Sigmoid colon (tissue), 4 donors: ENCODE results near the gene FOXP1.
A peak's percentile ranks its signal among the peaks of the same experiment; 100 is the strongest.

Experiments
- CTCF ChIP-seq, 4 experiments: fragments of 450-650 bp in 3 of 4; fragments of 200-600 bp in 1 of 4; IDR thresholded peaks; one replicate each; pipeline ENCODE4 v1.5.1; 2016 to 2019; ENCODE audit warnings: antibody characterized with exemption in 4 of 4, mild to moderate bottlenecking in 3 of 4, moderate library complexity in 2 of 4
- EP300 ChIP-seq, 4 donors: sonication (generic); formaldehyde crosslinking; IDR thresholded peaks; one replicate each; pipeline ENCODE4 v1.6.1; 2017; ENCODE audit warnings: antibody characterized with exemption in 4 of 4
- POLR2AphosphoS5 ChIP-seq, 4 donors: sonication (generic); formaldehyde crosslinking; IDR thresholded peaks; one replicate each; pipeline ENCODE4 v1.6.1; 2017; ENCODE audit warnings: antibody characterized with exemption in 4 of 4

GRCh38 chr3:71103430-71103921 lies 480.1 kb downstream of the FOXP1 start:
- peak in 1 of 4 donors; percentile 12 for TF ChIP-seq POLR2AphosphoS5 (IDR thresholded peaks at IDR 0.05)
- no peak for TF ChIP-seq CTCF (IDR thresholded peaks at IDR 0.05)
- no peak for TF ChIP-seq EP300 (IDR thresholded peaks at IDR 0.05)
